Mesenchymal stem cell (in vitro differentiated cells and primary cell): ENCODE measurements around the gene C6orf141.
A peak's percentile ranks its signal among the peaks of the same experiment; 100 is the strongest.

ENCODE experiments used
- DNase-seq: peaks from one replicate; pipeline ENCODE4 v3.0.0-alpha.2; 2013
- H2AFZ ChIP-seq: one replicate; pipeline ENCODE4 v1.6.1; 2013; ENCODE audit warnings: low read depth, mild to moderate bottlenecking, control low read depth, inconsistent platforms, low read length, moderate library complexity
- H2AK5ac ChIP-seq: 2 replicates; pipeline ENCODE4 v1.6.1; 2013; ENCODE audit warnings: low read length, moderate library complexity, mild to moderate bottlenecking, inconsistent platforms; ENCODE audit not compliant: severe bottlenecking
- H2BK120ac ChIP-seq: one replicate; pipeline ENCODE4 v1.6.1; 2013; ENCODE audit warnings: low read depth, mild to moderate bottlenecking, inconsistent platforms, low read length, moderate library complexity
- H2BK12ac ChIP-seq, 2 experiments: one replicate each; pipeline ENCODE4 v1.6.1; 2013; ENCODE audit warnings: inconsistent platforms in 2 of 2, low read length in 2 of 2, mild to moderate bottlenecking in 2 of 2, moderate library complexity in 2 of 2, control low read depth in 1 of 2
- H2BK15ac ChIP-seq: one replicate; pipeline ENCODE4 v1.6.1; 2013; ENCODE audit warnings: mild to moderate bottlenecking, low read depth, inconsistent platforms; ENCODE audit not compliant: poor library complexity, severe bottlenecking
- H2BK5ac ChIP-seq: 2 replicates; pipeline ENCODE4 v1.6.1; 2013; ENCODE audit warnings: low read depth, mild to moderate bottlenecking, low read length, control low read depth, inconsistent platforms; ENCODE audit not compliant: poor library complexity, severe bottlenecking
- H3K14ac ChIP-seq, 2 experiments: one replicate each; pipeline ENCODE4 v1.6.1; 2013; ENCODE audit warnings: inconsistent platforms in 2 of 2, low read length in 2 of 2, control low read depth in 1 of 2, mild to moderate bottlenecking in 1 of 2, moderate library complexity in 1 of 2
- H3K18ac ChIP-seq, 2 experiments: one replicate each; pipeline ENCODE4 v1.6.1; 2013; ENCODE audit warnings: inconsistent platforms in 2 of 2, low read length in 2 of 2, control low read depth in 1 of 2, low read depth in 1 of 2, mild to moderate bottlenecking in 1 of 2
- H3K23ac ChIP-seq, 2 experiments: one replicate each; pipeline ENCODE4 v1.6.1; 2013; ENCODE audit warnings: inconsistent platforms in 2 of 2, low read length in 2 of 2, mild to moderate bottlenecking in 2 of 2, moderate library complexity in 2 of 2, control low read depth in 1 of 2
- H3K27ac ChIP-seq: 2 replicates; pipeline ENCODE4 v1.5.1; 2013; ENCODE audit warnings: mild to moderate bottlenecking, moderate library complexity, low read length, control low read depth, inconsistent platforms; ENCODE audit not compliant: poor library complexity, severe bottlenecking
- H3K27me3 ChIP-seq, 2 experiments: 2 replicates each; pipeline versions ENCODE4 v1.6.1 to v1.7.0; 2013; ENCODE audit warnings: low read length in 2 of 2, mild to moderate bottlenecking in 2 of 2, moderate library complexity in 2 of 2, control low read depth in 1 of 2, inconsistent platforms in 1 of 2; ENCODE audit not compliant: control insufficient read depth in 1 of 2, insufficient read depth in 1 of 2
- H3K36me3 ChIP-seq, 2 experiments: 2 replicates each; pipeline versions ENCODE4 v1.6.1 to v1.7.0; 2013; ENCODE audit warnings: low read length in 2 of 2, control low read depth in 1 of 2, inconsistent platforms in 1 of 2, low read depth in 1 of 2, mild to moderate bottlenecking in 1 of 2; ENCODE audit not compliant: insufficient read depth in 2 of 2, control insufficient read depth in 1 of 2
- H3K4ac ChIP-seq, 2 experiments: one replicate each; pipeline ENCODE4 v1.6.1; 2013; ENCODE audit warnings: inconsistent platforms in 2 of 2, low read length in 2 of 2, mild to moderate bottlenecking in 2 of 2, moderate library complexity in 2 of 2, control low read depth in 1 of 2, low read depth in 1 of 2
- H3K4me1 ChIP-seq: 2 replicates; pipeline ENCODE4 v1.6.1; 2013; ENCODE audit warnings: low read depth, low read length, control low read depth; ENCODE audit not compliant: control insufficient read depth, insufficient read depth
- H3K4me2 ChIP-seq: 2 replicates; pipeline ENCODE4 v1.6.1; 2013; ENCODE audit warnings: low read length, mild to moderate bottlenecking, inconsistent platforms; ENCODE audit not compliant: poor library complexity, severe bottlenecking
- H3K4me3 ChIP-seq, 2 experiments: 2 replicates each; pipeline versions ENCODE4 v1.5.1 to v1.7.0; 2013; ENCODE audit warnings: low read length in 2 of 2, mild to moderate bottlenecking in 2 of 2, control low read depth in 1 of 2, low read depth in 1 of 2; ENCODE audit not compliant: insufficient read depth in 1 of 2
- H3K79me1 ChIP-seq: replicated peaks from 2 replicates; pipeline ENCODE4 v1.6.1; 2013; ENCODE audit warnings: mild to moderate bottlenecking, control low read depth, low read length, inconsistent platforms; ENCODE audit not compliant: poor library complexity, severe bottlenecking
- H3K9ac ChIP-seq: 2 replicates; pipeline ENCODE4 v1.7.0; 2013; ENCODE audit warnings: mild to moderate bottlenecking, low read length, moderate library complexity
- H3K9me3 ChIP-seq: 2 replicates; pipeline ENCODE4 v1.7.0; 2013; ENCODE audit warnings: mild to moderate bottlenecking, low read length; ENCODE audit not compliant: control insufficient read depth
- H4K8ac ChIP-seq: one replicate; pipeline ENCODE4 v1.6.1; 2013; ENCODE audit warnings: inconsistent platforms, mild to moderate bottlenecking, low read length, moderate library complexity
- H4K91ac ChIP-seq: one replicate; pipeline ENCODE4 v1.6.1; 2013; ENCODE audit warnings: mild to moderate bottlenecking, low read length, inconsistent platforms
- WGBS: methylation state at CpG from one replicate; pipeline ENCODE4 v1.1.7; 2013; ENCODE audit warnings: mixed read lengths; 5-methylcytosine and 5-hydroxymethylcytosine counted together

C6orf141 gene

DNA sequence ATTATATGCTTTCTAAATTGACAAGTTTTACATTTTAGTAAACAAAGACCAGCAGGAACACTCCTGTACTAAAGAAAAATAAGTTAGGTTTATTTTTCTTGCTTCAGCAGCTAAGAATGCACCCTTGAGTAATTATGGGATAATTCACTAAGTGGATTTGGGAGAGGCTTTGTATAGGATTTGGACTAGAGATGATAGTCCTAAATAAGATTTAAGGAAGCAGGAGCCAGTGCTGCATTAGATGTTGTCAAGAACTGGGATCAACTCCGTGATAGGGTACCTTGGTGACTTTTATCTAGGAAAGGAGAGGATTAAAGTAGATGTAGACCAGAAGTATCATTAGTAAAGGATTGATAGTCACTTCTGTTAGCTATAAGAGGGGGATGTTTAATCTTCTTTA lies 4.1 kb upstream of the C6orf141 start:
- H2AK5ac ChIP-seq: no peak overlapping the region
- no peak overlapping the region for H3K23ac ChIP-seq
- peaks cover 12% of the 10 kb centered on the region for H3K4me1 ChIP-seq
- no peak overlapping the region for H2BK15ac ChIP-seq
- no peak overlapping the region for H2BK12ac ChIP-seq
- H3K79me1 ChIP-seq: peaks cover 2% of the 10 kb centered on the region
- no peaks in the 10 kb centered on the region for H3K9me3 ChIP-seq
- no peak overlapping the region for H2BK5ac ChIP-seq
- H3K14ac ChIP-seq: no peak overlapping the region
- no peak overlapping the region for H4K8ac ChIP-seq
- no peak overlapping the region for H3K4me3 ChIP-seq
- H3K4me2 ChIP-seq: no peak overlapping the region
- H3K27me3 ChIP-seq: peaks cover 3 to 13% of the 10 kb centered on the region in 2 experiments
- H3K18ac ChIP-seq: no peak overlapping the region
- H2BK120ac ChIP-seq: no peak overlapping the region
- no peaks in the 10 kb centered on the region for H3K36me3 ChIP-seq
- no peak overlapping the region for H3K27ac ChIP-seq
- DNase-seq: no peak
- 80% methylated on average over 1 of the region's 1 CpG for WGBS
- H3K4ac ChIP-seq: no peak overlapping the region
- H3K9ac ChIP-seq: no peak overlapping the region
- H2AFZ ChIP-seq: no peak overlapping the region
- H4K91ac ChIP-seq: no peak overlapping the region

DNA sequence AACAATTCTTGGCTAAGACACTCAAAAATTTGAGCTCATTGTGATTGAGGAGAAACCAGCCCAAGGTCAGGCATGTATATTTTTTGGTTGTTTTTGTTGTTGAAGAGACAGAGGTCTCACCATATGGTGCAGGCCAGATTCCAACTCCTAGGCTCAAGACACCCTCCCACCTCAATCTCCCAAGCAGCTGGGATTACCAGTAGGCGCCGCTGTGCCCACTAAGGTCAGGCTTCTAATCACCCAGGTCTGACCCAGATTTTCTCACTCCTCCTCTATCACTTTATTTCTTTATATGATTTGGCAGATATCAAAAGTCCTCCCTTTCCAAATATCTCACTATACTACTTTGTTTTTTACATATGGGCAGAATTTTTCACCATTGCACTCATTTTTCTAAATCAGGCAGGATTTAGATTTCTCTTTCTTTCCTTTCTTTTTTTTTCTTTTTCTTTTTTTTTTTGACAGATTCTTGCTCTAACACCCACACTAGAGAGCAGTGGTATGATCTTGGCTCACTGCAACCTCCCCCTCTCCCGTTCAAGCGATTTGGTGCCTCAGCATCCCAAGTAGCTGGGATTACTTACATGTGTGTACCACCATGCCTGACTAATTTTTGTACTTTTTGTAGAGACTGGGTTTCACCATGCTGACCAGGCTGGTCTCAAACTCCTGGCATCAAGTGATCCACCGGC lies 1.7 kb upstream of the C6orf141 start:
- H3K4ac ChIP-seq: no peak overlapping the region
- H3K9ac ChIP-seq: no peak overlapping the region
- no peak overlapping the region for H3K4me2 ChIP-seq
- 65% methylated on average over 5 of the region's 5 CpGs for WGBS
- no peak overlapping the region for H4K91ac ChIP-seq
- H3K36me3 ChIP-seq: no peaks in the 10 kb centered on the region
- no peak overlapping the region for H3K23ac ChIP-seq
- no peak for DNase-seq
- H3K4me3 ChIP-seq: no peak overlapping the region
- peaks cover 12% of the 10 kb centered on the region for H3K4me1 ChIP-seq
- H3K79me1 ChIP-seq: peaks cover 2% of the 10 kb centered on the region
- H2AK5ac ChIP-seq: no peak overlapping the region
- no peaks in the 10 kb centered on the region for H3K9me3 ChIP-seq
- no peak overlapping the region for H3K18ac ChIP-seq
- no peak overlapping the region for H4K8ac ChIP-seq
- H3K14ac ChIP-seq: no peak overlapping the region
- H2BK12ac ChIP-seq: no peak overlapping the region
- no peak overlapping the region for H2BK120ac ChIP-seq
- H3K27ac ChIP-seq: no peak overlapping the region
- no peak overlapping the region for H2BK15ac ChIP-seq
- no peak overlapping the region for H2AFZ ChIP-seq
- no peak overlapping the region for H2BK5ac ChIP-seq
- H3K27me3 ChIP-seq: peaks cover 3 to 25% of the 10 kb centered on the region in 2 experiments

GRCh38 chr6:49549691-49550491 lies 577 bp upstream of the C6orf141 start:
- WGBS: 30% methylated on average over 17 of the region's 20 CpGs
- no peak for DNase-seq

More at GRCh38 chr6:49549691-49550491, 577 bp upstream of the C6orf141 start:
- Histone ChIP-seq H3K23ac (no peak overlapping the region), H3K4me2 (peak overlapping the region; percentile 94), H2BK15ac (no peak overlapping the region), H3K27me3 (peaks cover 3 to 25% of the 10 kb centered on the region in 2 experiments), H3K4ac (no peak overlapping the region), H2AFZ (peak overlapping the region; percentile 76), H2BK120ac (no peak overlapping the region), H3K27ac (no peak overlapping the region), H3K79me1 (peaks cover 2% of the 10 kb centered on the region), H3K18ac (peak overlapping the region; percentile 83 to 84), H3K36me3 (no peaks in the 10 kb centered on the region), H3K4me3 (peak overlapping the region; percentile 60 to 78), H3K14ac (no peak overlapping the region), H2AK5ac (no peak overlapping the region), H2BK5ac (no peak overlapping the region), H4K8ac (no peak overlapping the region), H2BK12ac (no peak overlapping the region), H3K9me3 (no peaks in the 10 kb centered on the region), H4K91ac (no peak overlapping the region), H3K9ac (no peak overlapping the region), H3K4me1 (peaks cover 12% of the 10 kb centered on the region)
